Renal cortical epithelial cell (primary cell): ENCODE measurements around the gene ARL4C. TPM values are rescaled to one million over a fixed set of nuclear protein-coding genes. Genes with fewer than 3 reads are reported as not detected.

ENCODE experiments used
- DNase-seq: peaks from one replicate; pipeline ENCODE4 v3.0.0-alpha.2; 2011; ENCODE audit warnings: low read depth
- total RNA-seq: library from RNA; depleted of rRNA; stranded (reverse); fragments of >200 nt; gene quantifications from 2 replicates; pipeline ENCODE4 v1.2.3, GENCODE V29; 2014

Gene ARL4C
- total RNA-seq, 1 donor from 2014 or later = 98.6 TPM

- DNase-seq = no peak
These were observed 49.7 kb downstream of the ARL4C start for GRCh38 chr2:234447189-234447588.

GRCh38 chr2:234446404-234447076, 50.3 kb downstream of the ARL4C start:
- no peak for DNase-seq

- DNase-seq = peak; percentile 74
These were observed 52.0 kb downstream of the ARL4C start for GRCh38 chr2:234444893-234445292.

GRCh38 chr2:234444242-234444730, 52.6 kb downstream of the ARL4C start:
- no peak for DNase-seq
